Lower leg skin (tissue), 4 donors: ENCODE measurements around the gene ABTB2. TPM values are rescaled to one million over a fixed set of nuclear protein-coding genes. Genes with fewer than 3 reads are reported as not detected.

Experiments
- DNase-seq, 2 donors: peaks; one replicate each; pipeline ENCODE4 v3.0.0-alpha.2; 2019; ENCODE audit warnings: low spot score in 2 of 2
- H3K4me3 ChIP-seq: fragments of 200-600 bp; sonication (generic); 2 replicates; pipeline ENCODE4 v1.5.1; 2017; ENCODE audit warnings: mild to moderate bottlenecking, low read depth; ENCODE audit not compliant: poor library complexity, severe bottlenecking
- POLR2A ChIP-seq, 2 donors: fragments of 450-650 bp; IDR thresholded peaks; one replicate each; pipeline ENCODE4 v1.6.1; 2016 to 2017; ENCODE audit warnings: antibody characterized with exemption in 2 of 2, mild to moderate bottlenecking in 1 of 2, moderate library complexity in 1 of 2
- WGBS, 2 donors: methylation state at CpG; one replicate each; pipeline ENCODE4 v1.1.5; 2018; 5-methylcytosine and 5-hydroxymethylcytosine counted together
- intact Hi-C: fragments of 100-400 bp; cut with DNase I; formaldehyde crosslinking; loops from one replicate; pipeline ENCODE4 v1.15.0; 2023; ENCODE audit warnings: low total_unique reads
- total RNA-seq, 4 donors: library from RNA; depleted of rRNA; stranded (reverse); fragments of >200 nt; gene quantifications; one replicate each; pipeline ENCODE4 v1.1.0, GENCODE V29; 2016
- TF ChIP-seq, protein P1 (sequence below), 3 donors: fragments of 450-650 bp; IDR thresholded peaks; one replicate each; pipeline ENCODE4 v1.5.1; 2016; ENCODE audit warnings: antibody characterized with exemption in 3 of 3, mild to moderate bottlenecking in 3 of 3, moderate library complexity in 2 of 3

Gene ABTB2
- total RNA-seq, 4 donors from 2014 or later, result 6.1 to 24.2 (median 11.1) TPM

DNA sequence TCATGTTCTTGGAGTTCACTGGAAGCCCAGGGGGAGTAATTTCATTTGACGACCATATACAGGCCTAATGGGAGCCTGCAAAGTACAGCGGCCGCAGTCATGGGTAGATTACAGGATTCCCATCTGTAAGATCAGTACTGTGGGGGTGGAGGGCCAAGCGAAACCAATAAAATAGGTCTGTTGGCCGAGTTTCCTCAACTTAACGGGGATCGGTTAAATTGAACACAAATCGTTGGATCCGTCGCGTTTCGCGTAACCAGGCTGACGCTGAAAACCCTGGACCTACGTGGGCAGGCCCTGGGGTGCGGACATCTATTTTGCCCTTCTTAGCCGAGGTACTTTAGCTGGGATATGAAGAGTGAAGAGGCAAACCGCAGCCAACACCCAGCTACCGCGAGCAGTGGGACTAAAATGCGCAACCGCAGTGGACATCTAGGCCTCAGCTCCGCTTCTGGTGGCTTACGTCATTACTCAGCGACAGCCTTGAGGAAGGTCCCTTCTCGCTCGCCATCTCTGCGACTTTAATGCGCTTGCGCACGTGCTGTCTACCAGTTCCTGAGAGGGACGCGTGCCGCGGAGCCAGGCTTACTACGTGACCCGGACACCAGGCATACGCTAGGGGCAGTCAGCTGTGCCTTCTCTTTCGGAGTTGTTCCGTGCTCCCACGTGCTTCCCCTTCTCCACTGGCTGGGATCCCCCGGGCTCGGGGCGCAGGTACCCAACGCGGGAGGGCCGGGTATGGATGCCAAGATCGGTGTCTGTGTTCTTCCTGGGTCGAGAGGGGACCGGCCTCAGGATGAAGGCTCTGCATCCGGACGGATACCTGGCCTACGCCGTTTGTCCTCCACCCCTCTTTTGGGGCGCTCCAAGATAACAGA is 252.5 kb downstream of the ABTB2 start, which contains the start of gene NAT10:
Gene NAT10, plus strand, starts transcription at position 551 of the 878 bp plus-strand sequence. CDS start 2,597 bp downstream, outside the sequence.
- 0 to 1% methylated on average over 31 to 50 of the region's 55 CpGs for WGBS, 2 donors
- TF ChIP-seq, protein P1, sequence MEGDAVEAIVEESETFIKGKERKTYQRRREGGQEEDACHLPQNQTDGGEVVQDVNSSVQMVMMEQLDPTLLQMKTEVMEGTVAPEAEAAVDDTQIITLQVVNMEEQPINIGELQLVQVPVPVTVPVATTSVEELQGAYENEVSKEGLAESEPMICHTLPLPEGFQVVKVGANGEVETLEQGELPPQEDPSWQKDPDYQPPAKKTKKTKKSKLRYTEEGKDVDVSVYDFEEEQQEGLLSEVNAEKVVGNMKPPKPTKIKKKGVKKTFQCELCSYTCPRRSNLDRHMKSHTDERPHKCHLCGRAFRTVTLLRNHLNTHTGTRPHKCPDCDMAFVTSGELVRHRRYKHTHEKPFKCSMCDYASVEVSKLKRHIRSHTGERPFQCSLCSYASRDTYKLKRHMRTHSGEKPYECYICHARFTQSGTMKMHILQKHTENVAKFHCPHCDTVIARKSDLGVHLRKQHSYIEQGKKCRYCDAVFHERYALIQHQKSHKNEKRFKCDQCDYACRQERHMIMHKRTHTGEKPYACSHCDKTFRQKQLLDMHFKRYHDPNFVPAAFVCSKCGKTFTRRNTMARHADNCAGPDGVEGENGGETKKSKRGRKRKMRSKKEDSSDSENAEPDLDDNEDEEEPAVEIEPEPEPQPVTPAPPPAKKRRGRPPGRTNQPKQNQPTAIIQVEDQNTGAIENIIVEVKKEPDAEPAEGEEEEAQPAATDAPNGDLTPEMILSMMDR (IDR thresholded peaks at IDR 0.05), result peak in 1 of 3 donors; percentile 41
- TF ChIP-seq POLR2A (IDR thresholded peaks at IDR 0.05), result peak in 1 of 2 donors; percentile 60
- intact Hi-C loops, result no loop called here
- DNase-seq, result peak; percentile 98 to 99
- H3K4me3 ChIP-seq, result peak within 1 kb of the TSS; percentile 91

DNA sequence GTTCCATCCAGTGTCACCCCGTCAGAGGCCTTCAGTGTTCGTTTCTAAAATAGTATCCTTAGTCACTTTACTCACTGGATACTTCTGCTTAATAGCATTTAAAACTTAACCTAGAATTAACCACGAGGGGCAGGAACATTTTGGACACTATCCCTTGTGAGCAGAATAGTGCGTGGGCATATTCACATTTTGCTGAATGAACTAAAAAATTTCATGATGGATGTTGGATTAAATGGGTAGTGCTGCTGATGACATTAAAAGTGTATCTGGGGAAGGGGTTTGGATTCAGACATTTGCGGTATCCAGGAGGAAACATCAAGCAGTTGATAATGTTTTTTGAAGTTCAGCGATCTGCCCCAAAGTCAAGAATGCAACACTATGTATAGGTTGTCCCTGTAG is 253.1 kb downstream of the ABTB2 start:
- H3K4me3 ChIP-seq, result no peak overlapping the region
- intact Hi-C loops, result no loop called here
- WGBS, 2 donors, result 20 to 23% methylated on average over 6 of the region's 6 CpGs
- TF ChIP-seq, protein P1 (IDR thresholded peaks at IDR 0.05), result no peak
- no peak for TF ChIP-seq POLR2A (IDR thresholded peaks at IDR 0.05)
- no peak for DNase-seq

Other genes starting within 250 kb of the ABTB2 start
- gene CAT, start 80.9 kb upstream of the ABTB2 start, total RNA-seq, result 100 to 1,000 TPM; 152 to 260 (median 186) TPM
- 10 to 100 TPM in 2 of 4 donors, 1 to 10 TPM in 2; 1.9 to 13.5 (median 9.9) TPM for gene ELF5, start 155.8 kb upstream of the ABTB2 start, total RNA-seq